ENCODE data around the gene VPS13C. TPM values are rescaled to one million over a fixed set of nuclear protein-coding genes. Genes with fewer than 3 reads are reported as not detected.

The VPS13C gene
- total RNA-seq, 1 experiment from 2014 or later = 18.6 TPM

Other genes with a start within 250 kb of the VPS13C start
- gene C2CD4A, start 6.5 kb upstream of the VPS13C start, total RNA-seq (2021; ENCODE audit: unreplicated experiment) = not detected
- gene C2CD4B, start 104.8 kb upstream of the VPS13C start, total RNA-seq (2021; ENCODE audit: unreplicated experiment) = not detected